NCI-H128 (cell line): ENCODE data around the gene AIF1.

Experiments used
- DNase-seq: peaks from one replicate; lab custom pipeline; 2025; ENCODE audit not compliant: unreplicated experiment; lab: John Stamatoyannopoulos, UW

AIF1 gene

GRCh38 chr6:31663126-31663960 lies 48.3 kb downstream of the AIF1 start:
- no peak for DNase-seq

GRCh38 chr6:31663961-31664789 lies 49.1 kb downstream of the AIF1 start:
- no peak for DNase-seq

GRCh38 chr6:31664790-31665500 lies 49.9 kb downstream of the AIF1 start, which contains the start of gene GPANK1:
Gene GPANK1 (minus strand): TSS chr6:31664997. CDS start chr6:31664478, 519 bp downstream.
- DNase-seq, result peak; percentile 81

GRCh38 chr6:31665501-31666336 lies 50.7 kb downstream of the AIF1 start, which contains the start of gene CSNK2B:
Gene CSNK2B (plus strand): TSS chr6:31666080. CDS start chr6:31666832, 752 bp downstream.
- peak; percentile 95 for DNase-seq

GRCh38 chr6:31666337-31666965 lies 51.4 kb downstream of the AIF1 start:
- DNase-seq, result no peak
